ENCODE data around the gene LTBP2.

Gene LTBP2

GRCh38 chr14:74610866-74611649, 979 bp downstream of the LTBP2 start:
- DNase-seq: no peak

GRCh38 chr14:74610199-74610865, 1.7 kb downstream of the LTBP2 start:
- DNase-seq: no peak

- no peak for DNase-seq
Observed at GRCh38 chr14:74609721-74610120, 2.3 kb downstream of the LTBP2 start.

- DNase-seq: peak; percentile 40
Observed at GRCh38 chr14:74608959-74609611, 3.0 kb downstream of the LTBP2 start.

GRCh38 chr14:74606727-74607126, 5.3 kb downstream of the LTBP2 start:
- DNase-seq: no peak

- DNase-seq: no peak
Observed at GRCh38 chr14:74605531-74606223, 6.4 kb downstream of the LTBP2 start.

- no peak for DNase-seq
Observed at GRCh38 chr14:74604911-74605310, 7.1 kb downstream of the LTBP2 start.

- no peak for DNase-seq
Observed at GRCh38 chr14:74604157-74604556, 7.9 kb downstream of the LTBP2 start.

- DNase-seq: no peak
Observed at GRCh38 chr14:74601982-74602381, 10.1 kb downstream of the LTBP2 start.

GRCh38 chr14:74599946-74600345, 12.1 kb downstream of the LTBP2 start:
- DNase-seq: no peak

GRCh38 chr14:74599321-74599761, 12.7 kb downstream of the LTBP2 start:
- DNase-seq: no peak

GRCh38 chr14:74596741-74597450, 15.1 kb downstream of the LTBP2 start:
- DNase-seq: no peak

- DNase-seq: no peak
Observed at GRCh38 chr14:74595006-74595735, 16.9 kb downstream of the LTBP2 start.

GRCh38 chr14:74594606-74595005, 17.4 kb downstream of the LTBP2 start:
- DNase-seq: no peak

- no peak for DNase-seq
Observed at GRCh38 chr14:74594029-74594428, 18.0 kb downstream of the LTBP2 start.

- DNase-seq: no peak
Observed at GRCh38 chr14:74593241-74593953, 18.6 kb downstream of the LTBP2 start.

- DNase-seq: no peak
Observed at GRCh38 chr14:74592476-74593201, 19.4 kb downstream of the LTBP2 start.

GRCh38 chr14:74591899-74592298, 20.1 kb downstream of the LTBP2 start:
- no peak for DNase-seq

GRCh38 chr14:74591394-74591793, 20.6 kb downstream of the LTBP2 start:
- DNase-seq: no peak

GRCh38 chr14:74589291-74589879, 22.7 kb downstream of the LTBP2 start:
- no peak for DNase-seq

Data from NCI-H1048 (cell line).